HG02571 (cell line): ENCODE results near the gene ZNRD2.

Experiments used
- ATAC-seq: cut with Tn5 transposase; IDR thresholded peaks from one replicate; pipeline ENCODE4 v1.9.1; 2021; ENCODE audit warnings: mild to moderate bottlenecking, moderate library complexity; ENCODE audit not compliant: unreplicated experiment

ZNRD2 gene

GRCh38 chr11:65538232-65538914 lies 31.9 kb upstream of the ZNRD2 start:
- ATAC-seq: no peak

DNA sequence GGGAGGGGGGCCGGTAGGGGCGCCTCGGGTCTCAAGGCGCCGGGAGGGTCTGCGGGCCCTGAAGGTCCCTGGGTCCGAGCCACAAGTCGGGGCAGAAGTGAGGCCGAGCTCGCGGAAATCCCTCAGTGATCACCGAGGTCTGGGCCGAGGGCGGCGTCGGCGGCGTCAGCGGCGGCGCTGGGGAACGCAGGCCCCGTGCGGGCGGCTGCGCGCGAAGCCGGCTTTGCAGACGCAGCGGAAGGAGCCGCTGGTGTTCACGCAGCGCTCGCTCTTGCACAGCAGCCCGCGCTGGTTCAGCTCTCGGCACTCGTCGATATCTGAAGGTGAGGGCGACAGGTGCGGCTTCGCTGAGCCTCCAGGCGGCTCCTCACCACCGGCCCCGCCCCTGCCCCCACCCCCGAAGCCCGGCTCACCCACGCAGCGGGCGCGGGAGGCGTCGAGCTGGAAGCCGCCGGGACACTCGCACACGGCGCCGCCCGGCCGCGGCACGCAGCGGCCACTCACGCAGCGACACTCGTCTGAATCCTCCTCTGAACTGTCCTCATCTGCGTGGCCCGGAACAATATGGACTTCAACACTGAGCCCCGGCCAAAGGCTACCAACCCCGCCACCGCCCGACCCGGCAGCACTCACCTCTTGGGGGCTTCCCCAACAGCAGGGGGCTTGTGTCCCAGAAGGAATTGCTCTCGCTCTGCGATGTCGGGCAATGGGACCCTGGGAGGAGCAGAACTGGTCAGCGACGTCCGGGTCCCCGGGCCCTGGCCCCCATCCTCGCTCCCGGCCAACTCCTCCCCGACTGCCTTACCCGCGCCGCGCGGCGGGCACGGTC lies 31.1 kb upstream of the ZNRD2 start:
- no peak for ATAC-seq

DNA sequence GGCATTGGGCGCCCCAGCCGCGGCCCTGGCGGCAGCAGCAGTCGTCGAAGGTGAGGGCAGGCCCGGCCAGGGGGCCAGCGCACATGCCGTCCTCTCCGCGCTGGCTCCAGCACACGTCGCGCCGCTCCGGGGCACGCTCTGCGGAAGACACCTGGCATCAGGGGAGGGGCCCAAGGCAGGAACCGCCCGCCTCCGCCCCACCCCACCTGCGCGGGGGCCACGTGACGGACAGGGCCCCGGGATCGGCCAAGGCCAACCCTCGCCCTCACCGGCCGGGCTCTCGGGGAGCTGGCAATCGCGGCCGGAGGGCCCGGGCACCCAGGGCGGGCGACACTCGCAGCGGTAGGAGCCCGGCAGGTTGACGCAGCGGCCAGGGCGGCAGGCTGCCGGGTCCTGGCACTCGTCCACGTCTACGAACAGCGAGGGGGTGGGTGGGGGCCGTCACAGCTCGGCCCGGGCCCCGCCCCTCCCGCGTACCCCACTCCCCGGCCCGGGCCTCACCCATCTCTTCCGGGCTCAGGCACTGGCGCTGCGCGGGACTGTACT lies 30.5 kb upstream of the ZNRD2 start:
- peak; percentile 50 for ATAC-seq

- ATAC-seq: peak; percentile 57
Observed at GRCh38 chr11:65540290-65541092, 29.8 kb upstream of the ZNRD2 start.

DNA sequence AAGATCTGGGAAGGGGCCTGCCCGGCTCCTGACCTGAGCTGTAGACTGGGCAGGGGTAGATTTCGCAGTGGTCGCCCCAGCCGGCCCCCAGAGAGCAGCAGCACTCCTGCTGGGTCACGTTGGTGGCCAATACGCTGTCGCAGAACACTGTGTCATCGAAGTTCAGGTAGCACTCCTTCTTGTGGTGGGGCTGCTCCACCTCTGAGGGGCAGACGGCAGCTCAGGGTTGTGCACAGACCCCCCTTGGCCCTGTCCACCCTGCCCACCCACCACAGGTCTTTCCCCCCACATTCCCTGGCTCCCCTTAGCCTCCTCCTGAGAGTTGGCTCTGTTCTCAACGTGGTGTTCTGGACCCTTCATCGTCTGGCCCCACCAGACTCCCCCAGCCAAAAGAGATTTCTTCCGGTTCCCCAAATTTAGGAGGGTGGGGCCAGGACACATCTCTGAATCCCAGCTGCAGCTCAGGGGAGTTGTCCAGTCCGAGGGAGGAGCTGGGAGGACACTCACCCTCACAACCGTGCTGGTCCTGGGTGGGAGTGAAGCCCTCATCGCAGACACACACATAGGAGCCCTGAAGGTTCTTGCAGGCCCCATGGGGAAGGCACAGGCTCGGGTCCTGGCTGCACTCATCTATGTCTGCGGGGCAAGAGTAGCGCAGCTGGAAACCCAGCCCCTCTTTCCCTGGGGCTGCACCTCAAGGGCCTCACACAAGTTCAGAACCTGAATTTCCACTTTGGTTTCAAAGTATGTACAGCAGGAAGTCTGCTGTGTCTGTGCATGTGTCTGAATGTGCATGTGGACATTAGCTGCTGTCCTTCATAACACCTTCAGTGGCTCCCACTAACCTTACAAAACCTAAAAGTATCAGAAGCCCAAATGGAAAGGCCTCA lies 28.9 kb upstream of the ZNRD2 start:
- no peak for ATAC-seq

- no peak for ATAC-seq
Observed at GRCh38 chr11:65542738-65543390, 27.4 kb upstream of the ZNRD2 start.

DNA sequence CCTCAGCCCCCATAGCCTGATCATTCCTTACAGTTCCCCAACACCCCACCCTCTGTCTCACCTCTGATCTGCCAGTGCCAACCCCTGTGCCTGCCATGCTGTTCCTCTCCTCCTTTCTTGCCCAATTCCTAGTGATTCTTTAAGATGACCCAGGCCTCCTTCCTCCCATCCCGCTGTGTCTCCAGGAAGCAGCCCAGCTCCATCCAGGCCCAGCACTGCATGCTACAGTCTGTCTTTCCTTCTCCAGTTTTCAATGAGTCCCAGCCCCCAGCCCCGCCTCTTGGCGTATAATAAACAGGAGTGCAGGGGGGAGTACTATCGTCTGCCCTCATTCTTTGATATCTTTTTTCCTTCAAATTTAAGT lies 24.4 kb upstream of the ZNRD2 start:
- ATAC-seq: no peak

DNA sequence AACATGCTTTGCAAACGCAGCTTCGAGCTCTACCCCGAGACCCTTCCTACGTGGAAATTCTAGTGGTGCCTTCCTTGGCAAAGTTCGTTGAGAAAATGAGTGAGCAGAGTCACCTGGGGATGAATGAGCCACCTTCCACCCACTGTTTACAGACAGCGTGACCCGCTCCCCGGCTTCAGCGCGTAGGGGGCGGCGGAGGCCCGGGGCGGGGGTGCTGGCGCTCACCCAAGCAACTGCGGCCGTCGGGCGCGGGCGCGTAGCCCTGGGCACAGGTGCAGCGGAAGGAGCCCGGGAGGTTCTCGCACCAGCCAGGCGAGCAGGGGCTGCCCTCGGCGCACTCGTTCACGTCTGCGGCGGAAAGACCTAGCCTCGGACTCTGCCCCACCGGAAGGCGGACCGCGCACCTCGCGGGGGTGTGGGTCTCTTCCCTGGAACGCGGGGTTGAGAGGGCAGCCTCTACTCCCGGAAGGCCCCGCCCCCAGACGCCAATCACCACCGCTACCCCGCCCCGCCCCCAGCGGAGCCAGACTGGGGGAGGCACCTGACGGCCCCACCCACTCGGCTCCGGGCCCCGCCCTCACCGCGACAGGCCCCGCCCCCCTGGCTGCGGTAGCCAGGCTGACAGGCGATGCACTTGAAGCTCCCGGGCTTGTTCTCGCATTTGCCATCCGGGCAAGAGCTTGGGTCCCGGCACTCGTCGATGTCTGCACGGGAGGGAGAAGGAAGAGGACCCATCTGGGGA lies 23.9 kb upstream of the ZNRD2 start:
- ATAC-seq: peak; percentile 67

- no peak for ATAC-seq
Observed at GRCh38 chr11:65547446-65548125, 22.7 kb upstream of the ZNRD2 start.

DNA sequence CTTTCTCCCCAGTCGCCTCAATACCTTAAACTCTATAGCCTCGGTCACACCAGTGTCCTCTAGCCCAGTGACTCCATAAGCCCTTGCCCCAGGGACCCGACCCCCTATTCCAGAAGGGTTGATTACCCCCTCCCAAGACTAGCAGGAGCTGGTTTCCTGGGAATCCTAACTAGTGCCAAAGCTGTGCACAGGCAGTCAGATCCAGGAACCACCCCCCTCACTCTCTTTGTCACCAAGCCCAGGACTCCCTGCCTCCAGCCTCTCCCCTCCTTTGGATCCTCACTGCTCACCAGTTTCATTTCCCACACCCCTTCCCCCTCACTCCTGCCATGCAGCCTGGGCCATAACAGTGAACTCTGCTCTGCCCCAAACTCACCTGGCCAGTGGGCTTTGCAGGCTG lies 21.9 kb upstream of the ZNRD2 start:
- ATAC-seq: no peak

- ATAC-seq: no peak
Observed at GRCh38 chr11:65549096-65549495, 21.2 kb upstream of the ZNRD2 start.

DNA sequence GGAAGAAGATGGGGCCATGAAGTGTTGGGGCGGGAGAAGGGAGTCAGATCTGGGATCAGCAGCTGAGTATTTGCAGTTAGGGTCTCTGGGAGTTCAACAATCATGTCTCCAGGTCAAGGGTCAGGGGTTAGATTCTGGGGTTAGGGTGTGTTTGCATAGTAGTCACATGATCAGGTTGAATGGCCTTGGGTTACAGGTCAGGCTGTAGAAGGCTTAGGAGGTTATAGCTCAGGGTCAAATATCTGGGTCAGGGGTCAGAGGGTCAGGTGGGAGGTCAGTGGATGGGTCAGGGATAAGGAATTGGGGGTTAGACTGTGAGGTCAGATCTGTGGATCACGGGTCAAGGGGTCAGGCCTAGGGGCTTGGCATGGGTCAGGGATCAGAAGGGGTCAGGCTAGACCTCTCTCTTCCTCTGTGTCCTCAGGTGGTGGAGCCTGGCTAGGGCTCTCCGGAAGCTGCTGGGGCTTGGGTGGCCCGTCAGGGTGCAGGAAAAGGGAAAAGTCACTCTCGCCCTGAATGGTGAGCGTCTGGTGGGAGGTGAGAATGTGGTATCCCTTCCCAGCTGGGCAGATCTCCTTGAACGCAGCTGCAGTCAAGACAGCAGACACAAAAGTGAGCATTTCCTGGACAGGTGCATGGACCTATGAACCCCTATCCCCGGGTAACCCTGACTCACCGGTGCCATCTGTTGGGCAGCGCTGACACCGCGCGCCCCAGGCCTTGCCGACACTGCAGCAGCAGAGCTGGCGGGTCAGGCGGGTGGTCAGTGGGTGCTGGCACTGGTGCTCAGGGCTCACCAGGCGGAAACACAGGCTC lies 18.5 kb upstream of the ZNRD2 start:
- ATAC-seq: no peak

DNA sequence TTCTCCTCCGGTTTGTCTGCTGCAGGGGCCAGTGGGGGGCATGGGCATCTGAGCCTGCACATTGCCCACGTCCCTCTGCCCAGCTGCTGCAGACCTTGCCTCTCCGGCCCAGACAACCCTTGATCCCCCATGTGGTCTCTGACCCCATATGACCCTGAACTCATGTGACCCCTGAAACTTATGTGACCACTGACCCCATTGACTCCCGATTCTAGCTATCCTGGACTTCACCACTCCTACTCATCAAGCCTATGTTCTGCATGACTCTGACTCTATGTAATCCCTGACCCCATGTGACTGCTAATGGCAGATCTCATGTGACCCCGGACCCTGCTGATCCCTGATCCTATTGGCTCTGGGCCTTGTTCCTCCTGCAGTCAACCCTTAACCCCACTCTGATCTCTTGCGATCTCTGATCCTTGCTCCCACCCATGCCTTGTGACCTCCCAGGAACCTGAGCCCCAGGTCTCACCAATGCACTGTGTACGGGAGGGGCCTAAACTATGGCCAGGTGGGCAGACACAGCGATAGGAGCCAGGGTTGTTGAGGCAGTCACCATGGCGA lies 17.8 kb upstream of the ZNRD2 start:
- ATAC-seq: no peak

DNA sequence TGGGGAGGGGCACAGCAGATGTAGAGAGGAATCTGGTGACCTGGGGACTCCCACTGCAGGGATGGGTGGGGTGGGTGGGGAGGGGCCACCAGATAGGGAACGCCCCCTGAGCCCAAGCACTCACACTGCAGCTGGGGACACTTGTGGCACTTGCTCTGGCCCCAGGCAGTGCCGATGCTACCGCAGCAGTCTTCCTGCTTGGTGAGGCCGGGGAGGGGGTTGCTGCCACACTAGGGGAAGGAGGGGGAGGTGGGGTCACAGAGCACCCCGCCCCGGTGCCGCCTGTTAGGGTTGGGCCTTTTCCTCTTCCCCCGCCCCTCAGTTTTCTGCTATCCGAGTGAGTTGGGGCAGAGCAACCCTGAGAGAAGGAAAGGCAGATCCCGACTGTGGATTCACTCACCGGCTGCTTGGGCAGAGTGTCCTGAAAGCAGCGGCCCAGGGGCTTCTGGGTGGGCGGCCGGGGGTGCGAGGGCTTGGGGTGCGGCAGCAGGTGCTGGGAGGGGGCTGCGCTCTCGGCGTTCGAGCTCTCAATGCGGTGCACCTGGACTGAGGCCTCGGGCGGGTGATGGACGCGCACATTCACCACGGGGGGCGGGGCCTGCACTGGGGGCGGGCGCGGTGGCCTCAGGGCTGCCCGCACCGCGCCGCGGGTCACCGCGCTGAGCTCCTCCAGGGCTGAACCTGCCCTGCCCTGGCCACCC lies 16.8 kb upstream of the ZNRD2 start:
- no peak for ATAC-seq

- no peak for ATAC-seq
Observed at GRCh38 chr11:65554057-65554818, 16.0 kb upstream of the ZNRD2 start.

- no peak for ATAC-seq
Observed at GRCh38 chr11:65554842-65555430, 15.3 kb upstream of the ZNRD2 start.
